ENCODE results near the gene NTNG2.

NTNG2 gene

GRCh38 chr9:132168851-132169250, 7.0 kb downstream of the NTNG2 start:
- Histone ChIP-seq H3K27ac (ENCODE audit: insufficient read depth, low read depth, low read length, poor library complexity, severe bottlenecking) (no peak overlapping the region), H3K36me3 (ENCODE audit: control insufficient read depth, insufficient read depth, low read length) (no peaks in the 10 kb centered on the region), H3K27me3 (ENCODE audit: control insufficient read depth, insufficient read depth, low read length, poor library complexity, severe bottlenecking) (peaks cover 27% of the 10 kb centered on the region), H3K4me1 (ENCODE audit: control insufficient read depth, insufficient read depth, low read length) (peaks cover 4% of the 10 kb centered on the region), H3K4me3 (ENCODE audit: insufficient read depth, low read depth, low read length) (no peak overlapping the region), H3K9me3 (ENCODE audit: control insufficient read depth, low read length) (no peaks in the 10 kb centered on the region)
- 88 to 90% methylated on average over 7 of the region's 7 CpGs for WGBS, 2 experiments

GRCh38 chr9:132169672-132170392, 8.0 kb downstream of the NTNG2 start:
- Histone ChIP-seq H3K27ac (ENCODE audit: insufficient read depth, low read depth, low read length, poor library complexity, severe bottlenecking) (no peak overlapping the region), H3K9me3 (ENCODE audit: control insufficient read depth, low read length) (no peaks in the 10 kb centered on the region), H3K4me1 (ENCODE audit: control insufficient read depth, insufficient read depth, low read length) (no peaks in the 10 kb centered on the region), H3K36me3 (ENCODE audit: control insufficient read depth, insufficient read depth, low read length) (no peaks in the 10 kb centered on the region), H3K27me3 (ENCODE audit: control insufficient read depth, insufficient read depth, low read length, poor library complexity, severe bottlenecking) (peaks cover 17% of the 10 kb centered on the region), H3K4me3 (ENCODE audit: insufficient read depth, low read depth, low read length) (no peak overlapping the region)
- 50 to 52% methylated on average over 26 of the region's 26 CpGs for WGBS, 2 experiments

GRCh38 chr9:132171702-132172101, 9.8 kb downstream of the NTNG2 start:
- H3K9me3 ChIP-seq (ENCODE audit: control insufficient read depth, low read length) = no peaks in the 10 kb centered on the region
- no peaks in the 10 kb centered on the region for H3K27me3 ChIP-seq (ENCODE audit: control insufficient read depth, insufficient read depth, low read length, poor library complexity, severe bottlenecking)
- no peaks in the 10 kb centered on the region for H3K4me1 ChIP-seq (ENCODE audit: control insufficient read depth, insufficient read depth, low read length)
- H3K4me3 ChIP-seq (ENCODE audit: insufficient read depth, low read depth, low read length) = no peak overlapping the region
- H3K27ac ChIP-seq (ENCODE audit: insufficient read depth, low read depth, low read length, poor library complexity, severe bottlenecking) = no peak overlapping the region
- 84 to 90% methylated on average over 6 to 7 of the region's 7 CpGs for WGBS, 2 experiments
- no peaks in the 10 kb centered on the region for H3K36me3 ChIP-seq (ENCODE audit: control insufficient read depth, insufficient read depth, low read length)

- Histone ChIP-seq H3K27me3 (ENCODE audit: control insufficient read depth, insufficient read depth, low read length, poor library complexity, severe bottlenecking) (no peaks in the 10 kb centered on the region), H3K4me3 (ENCODE audit: insufficient read depth, low read depth, low read length) (no peak overlapping the region), H3K36me3 (ENCODE audit: control insufficient read depth, insufficient read depth, low read length) (no peaks in the 10 kb centered on the region), H3K4me1 (ENCODE audit: control insufficient read depth, insufficient read depth, low read length) (no peaks in the 10 kb centered on the region), H3K27ac (ENCODE audit: insufficient read depth, low read depth, low read length, poor library complexity, severe bottlenecking) (no peak overlapping the region), H3K9me3 (ENCODE audit: control insufficient read depth, low read length) (no peaks in the 10 kb centered on the region)
- 88 to 90% methylated on average over 5 of the region's 5 CpGs for WGBS, 2 experiments
Measured at GRCh38 chr9:132172185-132172584, 10.3 kb downstream of the NTNG2 start.

GRCh38 chr9:132175431-132175830, 13.6 kb downstream of the NTNG2 start:
- H3K27ac ChIP-seq (ENCODE audit: insufficient read depth, low read depth, low read length, poor library complexity, severe bottlenecking) = no peak overlapping the region
- H3K9me3 ChIP-seq (ENCODE audit: control insufficient read depth, low read length) = no peaks in the 10 kb centered on the region
- no peaks in the 10 kb centered on the region for H3K4me1 ChIP-seq (ENCODE audit: control insufficient read depth, insufficient read depth, low read length)
- H3K4me3 ChIP-seq (ENCODE audit: insufficient read depth, low read depth, low read length) = no peak overlapping the region
- WGBS, 2 experiments = 81 to 82% methylated on average over 14 of the region's 14 CpGs
- H3K27me3 ChIP-seq (ENCODE audit: control insufficient read depth, insufficient read depth, low read length, poor library complexity, severe bottlenecking) = no peaks in the 10 kb centered on the region
- H3K36me3 ChIP-seq (ENCODE audit: control insufficient read depth, insufficient read depth, low read length) = no peaks in the 10 kb centered on the region

- H3K36me3 ChIP-seq (ENCODE audit: control insufficient read depth, insufficient read depth, low read length) = no peaks in the 10 kb centered on the region
- H3K4me1 ChIP-seq (ENCODE audit: control insufficient read depth, insufficient read depth, low read length) = no peaks in the 10 kb centered on the region
- 93 to 98% methylated on average over 5 of the region's 5 CpGs for WGBS, 2 experiments
- no peak overlapping the region for H3K4me3 ChIP-seq (ENCODE audit: insufficient read depth, low read depth, low read length)
- H3K9me3 ChIP-seq (ENCODE audit: control insufficient read depth, low read length) = no peaks in the 10 kb centered on the region
- no peak overlapping the region for H3K27ac ChIP-seq (ENCODE audit: insufficient read depth, low read depth, low read length, poor library complexity, severe bottlenecking)
- H3K27me3 ChIP-seq (ENCODE audit: control insufficient read depth, insufficient read depth, low read length, poor library complexity, severe bottlenecking) = no peaks in the 10 kb centered on the region
Measured at GRCh38 chr9:132176338-132176737, 14.5 kb downstream of the NTNG2 start.

- WGBS, 2 experiments = 67 to 76% methylated on average over 19 of the region's 19 CpGs
- H3K9me3 ChIP-seq (ENCODE audit: control insufficient read depth, low read length) = no peaks in the 10 kb centered on the region
- H3K4me3 ChIP-seq (ENCODE audit: insufficient read depth, low read depth, low read length) = no peak overlapping the region
- H3K4me1 ChIP-seq (ENCODE audit: control insufficient read depth, insufficient read depth, low read length) = peaks cover 36% of the 10 kb centered on the region
- H3K27ac ChIP-seq (ENCODE audit: insufficient read depth, low read depth, low read length, poor library complexity, severe bottlenecking) = no peak overlapping the region
- peaks cover 4% of the 10 kb centered on the region for H3K27me3 ChIP-seq (ENCODE audit: control insufficient read depth, insufficient read depth, low read length, poor library complexity, severe bottlenecking)
- no peaks in the 10 kb centered on the region for H3K36me3 ChIP-seq (ENCODE audit: control insufficient read depth, insufficient read depth, low read length)
Measured at GRCh38 chr9:132181796-132182313, 20.0 kb downstream of the NTNG2 start.

- Histone ChIP-seq H3K27ac (ENCODE audit: insufficient read depth, low read depth, low read length, poor library complexity, severe bottlenecking) (no peak overlapping the region), H3K36me3 (ENCODE audit: control insufficient read depth, insufficient read depth, low read length) (no peaks in the 10 kb centered on the region), H3K27me3 (ENCODE audit: control insufficient read depth, insufficient read depth, low read length, poor library complexity, severe bottlenecking) (peaks cover 8% of the 10 kb centered on the region), H3K4me1 (ENCODE audit: control insufficient read depth, insufficient read depth, low read length) (peaks cover 42% of the 10 kb centered on the region), H3K4me3 (ENCODE audit: insufficient read depth, low read depth, low read length) (no peak overlapping the region), H3K9me3 (ENCODE audit: control insufficient read depth, low read length) (no peaks in the 10 kb centered on the region)
- WGBS, 2 experiments = 45 to 47% methylated on average over 18 of the region's 18 CpGs
Measured at GRCh38 chr9:132182314-132183091, 20.6 kb downstream of the NTNG2 start.

- Histone ChIP-seq H3K36me3 (ENCODE audit: control insufficient read depth, insufficient read depth, low read length) (no peaks in the 10 kb centered on the region), H3K4me3 (ENCODE audit: insufficient read depth, low read depth, low read length) (no peak overlapping the region), H3K27me3 (ENCODE audit: control insufficient read depth, insufficient read depth, low read length, poor library complexity, severe bottlenecking) (peaks cover 11% of the 10 kb centered on the region), H3K4me1 (ENCODE audit: control insufficient read depth, insufficient read depth, low read length) (peaks cover 47% of the 10 kb centered on the region), H3K27ac (ENCODE audit: insufficient read depth, low read depth, low read length, poor library complexity, severe bottlenecking) (no peak overlapping the region), H3K9me3 (ENCODE audit: control insufficient read depth, low read length) (no peaks in the 10 kb centered on the region)
- WGBS, 2 experiments = 44% methylated on average over 9 of the region's 9 CpGs
Measured at GRCh38 chr9:132183134-132183533, 21.3 kb downstream of the NTNG2 start.

- H3K4me3 ChIP-seq (ENCODE audit: insufficient read depth, low read depth, low read length) = no peak overlapping the region
- H3K36me3 ChIP-seq (ENCODE audit: control insufficient read depth, insufficient read depth, low read length) = no peaks in the 10 kb centered on the region
- no peak overlapping the region for H3K27ac ChIP-seq (ENCODE audit: insufficient read depth, low read depth, low read length, poor library complexity, severe bottlenecking)
- WGBS, 2 experiments = 65 to 71% methylated on average over 6 to 7 of the region's 7 CpGs
- H3K4me1 ChIP-seq (ENCODE audit: control insufficient read depth, insufficient read depth, low read length) = peaks cover 47% of the 10 kb centered on the region
- peaks cover 14% of the 10 kb centered on the region for H3K27me3 ChIP-seq (ENCODE audit: control insufficient read depth, insufficient read depth, low read length, poor library complexity, severe bottlenecking)
- H3K9me3 ChIP-seq (ENCODE audit: control insufficient read depth, low read length) = no peaks in the 10 kb centered on the region
Measured at GRCh38 chr9:132183715-132184114, 21.9 kb downstream of the NTNG2 start.
